ENCODE results near the gene ABTB2. TPM values are rescaled to one million over a fixed set of nuclear protein-coding genes. Genes with fewer than 3 reads are reported as not detected.

ABTB2 gene
- total RNA-seq, 1 donor = 5.1 TPM

DNA sequence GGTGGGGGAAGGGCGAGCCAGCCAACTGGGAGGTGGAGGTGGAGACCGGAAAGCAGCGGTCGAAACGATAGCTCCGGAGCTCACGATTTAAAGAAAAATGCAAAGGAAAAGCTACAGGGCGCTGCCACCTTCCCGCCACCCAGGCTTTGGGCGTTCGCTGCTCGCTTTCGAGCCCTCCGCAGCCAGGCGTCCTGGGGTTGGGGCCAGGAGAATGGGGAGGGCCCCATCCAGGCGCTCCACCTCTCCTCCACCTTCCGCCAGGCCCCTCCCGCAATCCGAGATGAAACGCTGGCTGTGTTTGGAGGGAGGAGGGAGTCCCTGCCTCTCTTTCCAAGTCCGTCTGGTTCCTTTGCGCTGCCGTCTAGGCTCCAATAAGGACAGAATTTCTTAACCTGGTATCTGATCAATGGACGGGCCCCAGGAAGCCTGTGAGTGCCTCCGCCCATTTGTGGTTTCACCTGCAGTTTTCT is 483 bp upstream of the ABTB2 start:
- no peak for DNase-seq (ENCODE audit: insufficient read length, low spot score, missing footprints)

DNA sequence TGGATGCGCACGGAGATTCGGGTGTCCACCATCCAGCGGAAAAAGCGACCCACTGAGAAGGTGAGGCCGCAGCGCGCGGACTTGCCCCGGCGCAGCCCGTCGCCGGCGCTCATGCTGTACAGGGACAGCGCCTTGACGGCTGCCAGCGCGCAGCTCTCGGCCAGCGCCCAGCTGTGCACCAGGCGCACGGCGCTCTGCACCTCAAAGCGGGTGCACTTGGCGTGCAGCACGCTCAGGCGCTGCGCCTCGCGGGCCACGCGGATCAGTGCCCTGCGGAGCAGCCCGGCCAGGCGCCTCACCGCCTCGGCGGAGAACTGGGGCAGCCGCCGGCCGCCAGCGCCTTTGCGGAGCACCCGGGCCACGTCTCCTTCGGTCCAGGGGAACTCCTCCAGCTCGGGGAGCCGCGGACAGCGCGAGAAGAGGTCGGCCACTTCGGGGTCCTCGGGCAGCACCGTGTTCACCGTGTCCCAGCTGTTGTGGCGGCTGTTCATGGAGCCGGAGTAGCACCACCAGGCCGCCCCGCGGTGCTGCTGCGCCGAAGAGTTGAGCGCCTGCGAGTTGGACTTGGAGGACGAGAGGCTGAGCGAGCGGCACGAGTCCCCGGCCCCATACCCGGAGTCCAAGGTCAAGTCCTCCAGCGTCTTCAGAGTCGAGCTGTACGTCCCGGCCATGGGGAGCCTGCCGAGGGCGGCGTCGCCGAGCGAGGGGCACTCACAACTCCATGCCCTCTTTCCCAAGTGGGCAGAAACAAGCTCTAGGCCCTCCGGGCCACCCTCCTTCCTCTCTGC is 703 bp downstream of the ABTB2 start:
- Histone ChIP-seq H3K36me3 (ENCODE audit: insufficient read depth, low read length) (no peaks in the 10 kb centered on the region), H2AFZ (ENCODE audit: low read length) (peak overlapping the region; percentile 81), H3K79me2 (ENCODE audit: insufficient read depth, low read length) (peaks cover 12% of the 10 kb centered on the region), H3K27me3 (ENCODE audit: insufficient read depth, low read length) (peaks cover 23% of the 10 kb centered on the region), H3K9me3 (ENCODE audit: low read depth, low read length) (no peaks in the 10 kb centered on the region), H3K4me3 (ENCODE audit: insufficient read depth, low read length) (peak overlapping the region; percentile 75), H3K4me2 (ENCODE audit: insufficient read depth, low read length) (peak overlapping the region; percentile 82), H3K4me1 (ENCODE audit: insufficient read depth, low read length) (peaks cover 15% of the 10 kb centered on the region), H4K20me1 (ENCODE audit: insufficient read depth, low read length) (peaks cover 16% of the 10 kb centered on the region), H3K27ac (ENCODE audit: low read depth, low read length) (no peak overlapping the region)
- DNase-seq (ENCODE audit: insufficient read length, low spot score, missing footprints) = peak; percentile 85
- TF ChIP-seq, protein P1, sequence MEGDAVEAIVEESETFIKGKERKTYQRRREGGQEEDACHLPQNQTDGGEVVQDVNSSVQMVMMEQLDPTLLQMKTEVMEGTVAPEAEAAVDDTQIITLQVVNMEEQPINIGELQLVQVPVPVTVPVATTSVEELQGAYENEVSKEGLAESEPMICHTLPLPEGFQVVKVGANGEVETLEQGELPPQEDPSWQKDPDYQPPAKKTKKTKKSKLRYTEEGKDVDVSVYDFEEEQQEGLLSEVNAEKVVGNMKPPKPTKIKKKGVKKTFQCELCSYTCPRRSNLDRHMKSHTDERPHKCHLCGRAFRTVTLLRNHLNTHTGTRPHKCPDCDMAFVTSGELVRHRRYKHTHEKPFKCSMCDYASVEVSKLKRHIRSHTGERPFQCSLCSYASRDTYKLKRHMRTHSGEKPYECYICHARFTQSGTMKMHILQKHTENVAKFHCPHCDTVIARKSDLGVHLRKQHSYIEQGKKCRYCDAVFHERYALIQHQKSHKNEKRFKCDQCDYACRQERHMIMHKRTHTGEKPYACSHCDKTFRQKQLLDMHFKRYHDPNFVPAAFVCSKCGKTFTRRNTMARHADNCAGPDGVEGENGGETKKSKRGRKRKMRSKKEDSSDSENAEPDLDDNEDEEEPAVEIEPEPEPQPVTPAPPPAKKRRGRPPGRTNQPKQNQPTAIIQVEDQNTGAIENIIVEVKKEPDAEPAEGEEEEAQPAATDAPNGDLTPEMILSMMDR (IDR thresholded peaks at IDR 0.05; ENCODE audit: extremely low read depth, low read depth, low read length) = no peak

More for the DNA sequence above, 483 bp upstream of the ABTB2 start:
- H3K79me2 ChIP-seq (ENCODE audit: insufficient read depth, low read length) = peaks cover 12% of the 10 kb centered on the region
- H3K27me3 ChIP-seq (ENCODE audit: insufficient read depth, low read length) = peaks cover 23% of the 10 kb centered on the region
- no peaks in the 10 kb centered on the region for H3K36me3 ChIP-seq (ENCODE audit: insufficient read depth, low read length)
- peak overlapping the region; percentile 90 for H2AFZ ChIP-seq (ENCODE audit: low read length)
- H3K4me1 ChIP-seq (ENCODE audit: insufficient read depth, low read length) = peaks cover 15% of the 10 kb centered on the region
- peak overlapping the region; percentile 71 for H3K4me3 ChIP-seq (ENCODE audit: insufficient read depth, low read length)
- no peaks in the 10 kb centered on the region for H3K9me3 ChIP-seq (ENCODE audit: low read depth, low read length)
- H3K4me2 ChIP-seq (ENCODE audit: insufficient read depth, low read length) = peak overlapping the region; percentile 96
- peaks cover 16% of the 10 kb centered on the region for H4K20me1 ChIP-seq (ENCODE audit: insufficient read depth, low read length)
- no peak overlapping the region for H3K27ac ChIP-seq (ENCODE audit: low read depth, low read length)
- TF ChIP-seq, protein P1 (IDR thresholded peaks at IDR 0.05; ENCODE audit: extremely low read depth, low read depth, low read length) = no peak

DNA sequence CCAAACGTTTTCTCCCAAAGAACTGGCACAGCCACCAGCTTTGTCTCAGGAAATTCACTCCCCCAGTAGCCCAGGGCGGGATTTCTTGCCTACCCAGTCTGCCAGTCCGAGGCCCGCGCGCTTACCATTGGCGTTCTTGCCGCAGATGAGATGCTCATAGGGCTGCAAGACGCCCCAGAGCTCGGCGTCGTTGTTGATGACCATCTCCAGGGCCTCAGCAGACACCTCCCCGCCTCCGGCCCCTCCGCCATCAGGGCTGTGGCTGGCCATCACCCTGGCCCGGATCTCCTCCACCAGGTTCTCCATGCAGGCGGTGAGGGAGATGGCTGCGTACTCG is 1.3 kb downstream of the ABTB2 start:
- H2AFZ ChIP-seq (ENCODE audit: low read length) = peak overlapping the region; percentile 81

DNA sequence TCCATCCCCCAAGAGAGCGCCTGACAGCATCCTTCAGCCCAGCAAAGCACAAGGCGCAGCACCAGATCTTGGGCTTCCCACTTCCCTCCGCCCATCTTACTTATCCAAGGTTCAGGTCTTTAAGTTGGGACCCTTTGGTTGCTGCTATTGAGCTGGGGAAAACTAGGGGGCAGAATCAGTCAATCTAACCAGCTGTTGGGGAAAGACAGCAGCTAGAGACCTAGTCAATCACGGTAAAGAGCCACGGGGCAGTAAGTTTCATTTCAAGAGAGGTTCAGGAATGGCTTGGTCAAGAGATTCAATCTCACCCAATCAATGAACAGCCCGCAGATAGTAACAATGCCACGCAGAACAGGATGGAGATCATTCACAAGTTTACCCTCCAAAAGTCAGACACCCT is 1.7 kb downstream of the ABTB2 start:
- H3K79me2 ChIP-seq (ENCODE audit: insufficient read depth, low read length) = peaks cover 12% of the 10 kb centered on the region

More for the DNA sequence above, 1.3 kb downstream of the ABTB2 start:
- TF ChIP-seq, protein P1 (IDR thresholded peaks at IDR 0.05; ENCODE audit: extremely low read depth, low read depth, low read length) = no peak
- peak; percentile 82 for DNase-seq (ENCODE audit: insufficient read length, low spot score, missing footprints)
- H3K27ac ChIP-seq (ENCODE audit: low read depth, low read length) = no peak overlapping the region
- peaks cover 12% of the 10 kb centered on the region for H3K79me2 ChIP-seq (ENCODE audit: insufficient read depth, low read length)
- peak overlapping the region; percentile 75 for H3K4me3 ChIP-seq (ENCODE audit: insufficient read depth, low read length)
- peaks cover 16% of the 10 kb centered on the region for H4K20me1 ChIP-seq (ENCODE audit: insufficient read depth, low read length)
- no peaks in the 10 kb centered on the region for H3K36me3 ChIP-seq (ENCODE audit: insufficient read depth, low read length)
- peaks cover 19% of the 10 kb centered on the region for H3K27me3 ChIP-seq (ENCODE audit: insufficient read depth, low read length)
- peaks cover 15% of the 10 kb centered on the region for H3K4me1 ChIP-seq (ENCODE audit: insufficient read depth, low read length)
- no peaks in the 10 kb centered on the region for H3K9me3 ChIP-seq (ENCODE audit: low read depth, low read length)
- peak overlapping the region; percentile 82 for H3K4me2 ChIP-seq (ENCODE audit: insufficient read depth, low read length)

More for the DNA sequence above, 1.7 kb downstream of the ABTB2 start:
- no peaks in the 10 kb centered on the region for H3K36me3 ChIP-seq (ENCODE audit: insufficient read depth, low read length)
- TF ChIP-seq, protein P1 (IDR thresholded peaks at IDR 0.05; ENCODE audit: extremely low read depth, low read depth, low read length) = no peak
- DNase-seq (ENCODE audit: insufficient read length, low spot score, missing footprints) = no peak
- H3K27ac ChIP-seq (ENCODE audit: low read depth, low read length) = no peak overlapping the region
- peak overlapping the region; percentile 75 for H3K4me3 ChIP-seq (ENCODE audit: insufficient read depth, low read length)
- peak overlapping the region; percentile 82 for H3K4me2 ChIP-seq (ENCODE audit: insufficient read depth, low read length)
- H3K4me1 ChIP-seq (ENCODE audit: insufficient read depth, low read length) = peaks cover 15% of the 10 kb centered on the region
- peaks cover 16% of the 10 kb centered on the region for H4K20me1 ChIP-seq (ENCODE audit: insufficient read depth, low read length)
- H3K27me3 ChIP-seq (ENCODE audit: insufficient read depth, low read length) = peaks cover 15% of the 10 kb centered on the region
- H2AFZ ChIP-seq (ENCODE audit: low read length) = peak overlapping the region; percentile 81
- H3K9me3 ChIP-seq (ENCODE audit: low read depth, low read length) = no peaks in the 10 kb centered on the region

Data from osteoblast (primary cell).